Spleen (tissue), 11 donors: Measurements from ENCODE around the gene SIM1. TPM values are rescaled to one million over a fixed set of nuclear protein-coding genes. Genes with fewer than 3 reads are reported as not detected.

ENCODE experiments used
- DNase-seq: peaks from one replicate; pipeline ENCODE4 v3.0.0-alpha.2; 2020
- H3K27ac ChIP-seq, 8 donors: fragments of 200-600 bp; sonication (generic) in 7 of 8; 1 replicate in 4 of 8; 2 replicates in 4 of 8; pipeline versions ENCODE4 v1.5.0 to v1.8.0; 2016 to 2021; ENCODE audit warnings: inconsistent platforms in 4 of 8, mild to moderate bottlenecking in 4 of 8, moderate library complexity in 1 of 8
- H3K27me3 ChIP-seq, 7 donors: fragments of 200-600 bp; sonication (generic) in 6 of 7; replicated peaks in 1 of 7; 1 replicate in 4 of 7; 2 replicates in 3 of 7; pipeline versions ENCODE4 v1.5.0 to v1.8.0; 2016 to 2021; ENCODE audit warnings: inconsistent platforms in 3 of 7, mild to moderate bottlenecking in 1 of 7
- H3K36me3 ChIP-seq, 6 donors: fragments of 200-600 bp; sonication (generic) in 5 of 6; 1 replicate in 4 of 6; 2 replicates in 2 of 6; pipeline versions ENCODE4 v1.5.0 to v1.8.0; 2016 to 2021; ENCODE audit warnings: inconsistent platforms in 2 of 6
- H3K4me1 ChIP-seq, 6 donors: fragments of 200-600 bp; sonication (generic) in 5 of 6; 1 replicate in 3 of 6; 2 replicates in 3 of 6; pipeline versions ENCODE4 v1.5.0 to v1.8.0; 2016 to 2021; ENCODE audit warnings: inconsistent platforms in 3 of 6
- H3K4me3 ChIP-seq, 8 donors: fragments of 200-600 bp; sonication (generic) in 7 of 8; 1 replicate in 4 of 8; 2 replicates in 4 of 8; pipeline versions ENCODE4 v1.5.0 to v1.8.0; 2016 to 2021; ENCODE audit warnings: inconsistent platforms in 4 of 8, mild to moderate bottlenecking in 4 of 8, moderate library complexity in 2 of 8
- H3K9me3 ChIP-seq, 8 donors: fragments of 200-600 bp; sonication (generic) in 7 of 8; 1 replicate in 4 of 8; 2 replicates in 4 of 8; pipeline versions ENCODE4 v1.5.0 to v1.8.0; 2016 to 2021; ENCODE audit warnings: inconsistent platforms in 4 of 8
- POLR2A ChIP-seq, 3 donors: fragments of 450-650 bp; IDR thresholded peaks; one replicate each; pipeline ENCODE4 v1.5.1; 2017; ENCODE audit warnings: antibody characterized with exemption in 3 of 3, mild to moderate bottlenecking in 1 of 3
- POLR2AphosphoS5 ChIP-seq, 3 donors: sonication (generic); formaldehyde crosslinking; IDR thresholded peaks; one replicate each; pipeline ENCODE4 v1.5.1; 2017; ENCODE audit warnings: antibody characterized with exemption in 3 of 3
- WGBS, 5 donors: extraction: QIAGEN DNeasy Blood & Tissue Kit in 3 of 5; methylation state at CpG; one replicate each; pipeline versions ENCODE4 v1.1.5 to v1.1.7; 2013 to 2018; 5-methylcytosine and 5-hydroxymethylcytosine counted together
- intact Hi-C: fragments of 100-400 bp; cut with DNase I; formaldehyde crosslinking; loops from one replicate; pipeline ENCODE4 v1.15.0; 2023; ENCODE audit warnings: low total_unique reads
- polyA plus RNA-seq, 3 donors: library from polyadenylated mRNA; stranded (reverse); fragments of 200-250 nt; gene quantifications; one replicate each; pipeline ENCODE4 v1.2.1, GENCODE V29; 2013
- total RNA-seq, 7 donors: library from RNA; depleted of rRNA in 3 of 7; stranded (reverse); fragments of >200 nt in 3 of 7; fragmentation: NEBNext Ultra II Directional in 4 of 7; extraction: Animal tissue kit (Norgen Biotek cat#: 25700) in 4 of 7; gene quantifications; one replicate each; pipeline versions ENCODE4 v1.1.0 to v1.2.1, GENCODE V29; 2016 to 2021
- TF ChIP-seq, protein P1 (sequence below), 11 experiments: fragments of 200-600 bp in 7 of 11; fragments of 450-650 bp in 4 of 11; sonication (generic) in 4 of 11; IDR thresholded peaks in 8 of 11; conservative IDR thresholded peaks in 3 of 11; 1 replicate in 7 of 11; 2 replicates in 4 of 11; pipeline versions ENCODE4 v1.4.0 to v1.8.0; 2016 to 2021; ENCODE audit warnings: antibody characterized with exemption in 11 of 11, inconsistent platforms in 4 of 11, mild to moderate bottlenecking in 1 of 11
- donor health status: healthy with polysubstance abuse.
- donor health status: DM: no; HTN: no; CAD: no; lungs with moderate emphysema.
- donor health status: DM: no; HTN: no; CAD: no.
- donor health status: Bipolar disorder and iron deficiency.
- donor health status: healthy.
- donor health status: DM: no; HTN: no; CAD: no.
- donor health status: DM: yes; HTN: yes; CAD: no.

SIM1 gene
- total and polyA plus RNA-seq, 10 donors, result not detected

DNA sequence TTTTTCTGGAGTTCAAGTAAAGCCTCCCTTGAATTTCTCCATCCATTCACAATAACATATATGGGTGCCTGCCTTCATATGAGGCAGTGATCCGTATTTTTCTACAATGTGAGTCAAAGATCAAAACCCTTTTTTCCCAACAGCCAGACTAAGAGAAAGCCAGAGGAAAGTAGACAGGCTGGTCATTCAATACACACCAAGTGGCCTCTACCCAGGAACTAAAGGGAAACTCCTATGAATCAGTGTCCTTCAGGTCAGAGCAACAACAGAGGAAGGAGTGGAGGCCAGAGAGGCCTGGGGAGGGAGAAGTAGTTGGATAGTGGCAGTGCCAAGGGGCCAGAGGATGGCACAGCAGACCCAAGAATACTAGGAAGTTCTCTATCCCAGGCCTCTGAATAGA lies 23.8 kb downstream of the SIM1 start:
- intact Hi-C loops, result no loop called here
- Histone ChIP-seq H3K27me3 (peaks cover 0 to 56% (median 27%) of the 10 kb centered on the region in 7 donors), H3K9me3 (no peaks in the 10 kb centered on the region), H3K4me3 (no peak overlapping the region), H3K36me3 (no peaks in the 10 kb centered on the region), H3K4me1 (no peaks in the 10 kb centered on the region), H3K27ac (no peak overlapping the region)
- WGBS, 5 donors, result 61 to 93% (median 78%) methylated on average over 1 of the region's 1 CpG
- TF ChIP-seq POLR2AphosphoS5 (IDR thresholded peaks at IDR 0.05) (no peak), POLR2A (IDR thresholded peaks at IDR 0.05) (no peak)
- TF ChIP-seq, protein P1, sequence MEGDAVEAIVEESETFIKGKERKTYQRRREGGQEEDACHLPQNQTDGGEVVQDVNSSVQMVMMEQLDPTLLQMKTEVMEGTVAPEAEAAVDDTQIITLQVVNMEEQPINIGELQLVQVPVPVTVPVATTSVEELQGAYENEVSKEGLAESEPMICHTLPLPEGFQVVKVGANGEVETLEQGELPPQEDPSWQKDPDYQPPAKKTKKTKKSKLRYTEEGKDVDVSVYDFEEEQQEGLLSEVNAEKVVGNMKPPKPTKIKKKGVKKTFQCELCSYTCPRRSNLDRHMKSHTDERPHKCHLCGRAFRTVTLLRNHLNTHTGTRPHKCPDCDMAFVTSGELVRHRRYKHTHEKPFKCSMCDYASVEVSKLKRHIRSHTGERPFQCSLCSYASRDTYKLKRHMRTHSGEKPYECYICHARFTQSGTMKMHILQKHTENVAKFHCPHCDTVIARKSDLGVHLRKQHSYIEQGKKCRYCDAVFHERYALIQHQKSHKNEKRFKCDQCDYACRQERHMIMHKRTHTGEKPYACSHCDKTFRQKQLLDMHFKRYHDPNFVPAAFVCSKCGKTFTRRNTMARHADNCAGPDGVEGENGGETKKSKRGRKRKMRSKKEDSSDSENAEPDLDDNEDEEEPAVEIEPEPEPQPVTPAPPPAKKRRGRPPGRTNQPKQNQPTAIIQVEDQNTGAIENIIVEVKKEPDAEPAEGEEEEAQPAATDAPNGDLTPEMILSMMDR (IDR thresholded peaks at IDR 0.05 in 8 of 11, conservative IDR thresholded peaks at IDR 0.05 in 3 of 11), result no peak
- DNase-seq, result no peak

DNA sequence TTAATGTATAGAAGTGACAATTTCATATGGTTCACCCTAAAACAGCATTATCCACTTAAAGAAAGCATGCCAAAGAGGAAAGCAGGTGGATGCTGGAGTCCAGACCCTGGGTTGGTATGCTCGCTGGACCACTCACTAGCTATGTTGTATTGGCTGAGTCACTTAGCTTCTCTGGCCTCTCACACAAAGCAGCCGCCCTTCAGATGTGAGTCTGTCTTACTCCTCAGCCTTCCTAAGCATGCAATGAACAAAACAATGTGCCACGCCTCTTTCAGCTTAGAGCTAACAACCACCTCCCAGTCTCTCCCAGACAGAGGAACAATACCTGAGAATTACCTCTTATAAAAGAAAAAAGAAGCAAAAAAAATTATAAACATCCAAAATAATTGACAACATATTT lies 29.4 kb downstream of the SIM1 start:
- peaks cover 0 to 21% (median 7%) of the 10 kb centered on the region in 7 donors for H3K27me3 ChIP-seq
- no peaks in the 10 kb centered on the region for H3K9me3 ChIP-seq
- TF ChIP-seq POLR2AphosphoS5 (IDR thresholded peaks at IDR 0.05) (no peak), POLR2A (IDR thresholded peaks at IDR 0.05) (no peak)
- TF ChIP-seq, protein P1 (IDR thresholded peaks at IDR 0.05 in 8 of 11, conservative IDR thresholded peaks at IDR 0.05 in 3 of 11), result no peak
- H3K36me3 ChIP-seq, result no peaks in the 10 kb centered on the region
- intact Hi-C loops, result no loop called here
- 77 to 89% (median 87%) methylated on average over 3 of the region's 3 CpGs for WGBS, 5 donors
- H3K27ac ChIP-seq, result no peak overlapping the region
- H3K4me1 ChIP-seq, result no peaks in the 10 kb centered on the region
- no peak overlapping the region for H3K4me3 ChIP-seq
- no peak for DNase-seq

DNA sequence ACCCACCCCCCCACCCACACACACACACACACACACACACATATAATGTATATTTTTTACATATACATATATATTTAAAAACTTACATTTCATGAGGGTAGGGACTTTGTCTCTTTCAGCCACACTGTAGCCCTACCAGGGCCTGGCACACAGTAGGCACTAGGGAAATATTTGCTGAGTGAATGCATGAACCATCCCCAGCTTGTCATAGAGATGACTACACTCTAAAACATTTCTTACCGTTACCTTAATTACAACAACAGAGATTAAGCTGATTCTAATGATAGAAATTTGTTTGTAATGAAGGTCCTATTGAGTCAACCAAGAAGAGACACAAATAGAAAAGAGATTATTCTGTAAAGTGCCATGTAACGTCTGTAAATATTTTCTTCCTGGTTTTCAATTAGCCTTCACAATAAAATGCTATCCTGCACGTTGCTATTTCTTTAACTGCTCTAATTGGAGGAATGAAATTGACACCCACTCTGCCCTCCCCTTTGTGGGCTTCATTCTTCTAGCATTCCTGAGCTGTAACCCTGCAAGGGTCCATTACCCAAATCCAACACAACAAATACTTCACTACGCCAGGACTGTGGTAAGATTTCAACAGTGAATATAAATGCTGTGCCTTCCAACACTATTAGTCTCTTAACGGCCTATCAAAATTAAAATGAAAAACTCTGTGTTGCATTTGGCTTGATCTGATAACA lies 30.8 kb downstream of the SIM1 start:
- H3K27ac ChIP-seq, result no peak overlapping the region
- H3K36me3 ChIP-seq, result no peaks in the 10 kb centered on the region
- TF ChIP-seq POLR2A (IDR thresholded peaks at IDR 0.05) (no peak), POLR2AphosphoS5 (IDR thresholded peaks at IDR 0.05) (no peak)
- TF ChIP-seq, protein P1 (IDR thresholded peaks at IDR 0.05 in 8 of 11, conservative IDR thresholded peaks at IDR 0.05 in 3 of 11), result no peak
- 67 to 76% (median 72%) methylated on average over 5 of the region's 5 CpGs for WGBS, 5 donors
- no peak overlapping the region for H3K4me3 ChIP-seq
- H3K27me3 ChIP-seq, result peaks cover 0 to 19% (median 7%) of the 10 kb centered on the region in 7 donors
- DNase-seq, result no peak
- H3K9me3 ChIP-seq, result no peaks in the 10 kb centered on the region
- intact Hi-C loops, result no loop called here
- no peaks in the 10 kb centered on the region for H3K4me1 ChIP-seq

DNA sequence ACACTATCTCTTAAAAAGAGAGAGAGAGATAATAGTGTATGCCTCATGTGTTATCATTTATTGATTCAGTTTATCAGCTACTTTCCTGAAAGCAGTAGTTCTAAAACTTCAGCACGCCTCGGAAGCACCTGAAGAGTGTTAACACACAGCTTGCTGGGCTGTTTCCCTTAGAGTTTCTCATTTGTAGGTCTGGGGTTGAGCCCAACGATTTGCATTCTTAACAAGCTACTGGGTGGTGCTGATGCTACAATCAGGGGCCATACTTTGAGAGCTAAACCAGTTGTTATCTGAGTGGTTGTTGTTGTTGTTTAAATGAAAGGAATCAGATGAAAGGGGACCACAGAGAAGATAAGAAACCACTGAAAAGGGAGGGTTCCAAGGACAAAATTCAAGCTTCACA lies 32.6 kb downstream of the SIM1 start:
- 58 to 70% (median 62%) methylated on average over 3 of the region's 3 CpGs for WGBS, 5 donors
- TF ChIP-seq, protein P1 (IDR thresholded peaks at IDR 0.05 in 8 of 11, conservative IDR thresholded peaks at IDR 0.05 in 3 of 11), result no peak
- TF ChIP-seq POLR2AphosphoS5 (IDR thresholded peaks at IDR 0.05) (no peak), POLR2A (IDR thresholded peaks at IDR 0.05) (no peak)
- Histone ChIP-seq H3K4me3 (no peak overlapping the region), H3K4me1 (no peaks in the 10 kb centered on the region), H3K27me3 (peaks cover 0 to 20% (median 0%) of the 10 kb centered on the region in 7 donors), H3K9me3 (no peaks in the 10 kb centered on the region), H3K27ac (no peak overlapping the region), H3K36me3 (no peaks in the 10 kb centered on the region)
- DNase-seq, result no peak
- intact Hi-C loops, result no loop called here
